ENCODE results near the gene CYBC1. TPM values are rescaled to one million over a fixed set of nuclear protein-coding genes. Genes with fewer than 3 reads are reported as not detected.

Gene CYBC1
- total RNA-seq, 4 donors from 2014 or later, result 17.3 to 29.8 (median 19.3) TPM

DNA sequence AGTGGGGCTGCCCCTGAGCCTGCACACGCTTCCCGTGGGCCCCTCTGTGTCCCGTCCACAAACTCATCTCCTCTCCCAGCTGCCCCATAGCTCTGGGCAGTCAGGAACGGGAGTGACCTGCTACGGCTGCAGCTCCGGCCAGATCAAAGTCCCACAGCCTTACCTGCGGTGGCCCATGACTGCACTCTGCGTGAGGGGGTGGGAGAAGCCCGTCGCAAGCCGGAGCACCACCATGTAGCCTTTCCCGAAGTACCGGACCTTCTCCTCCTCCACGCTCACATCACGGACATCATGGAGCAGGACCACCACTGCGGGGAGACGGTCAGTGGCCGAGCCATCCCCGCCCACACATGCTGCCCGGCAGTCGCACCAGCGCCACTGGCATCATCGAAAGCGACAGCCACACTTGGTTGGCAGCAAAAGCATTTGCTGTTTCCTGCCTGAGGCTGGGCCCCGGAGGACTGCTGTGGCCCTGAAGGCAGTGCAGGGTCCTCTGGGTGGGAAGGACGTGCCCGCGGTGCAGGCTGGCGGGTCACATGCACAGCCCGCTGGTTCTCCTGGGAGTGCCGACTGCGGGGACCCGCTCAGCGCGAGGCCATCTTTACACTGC is 6.2 kb downstream of the CYBC1 start:
- Histone ChIP-seq H3K4me1 (peaks cover under 1 to 16% of the 10 kb centered on the region in 2 donors), H3K4me3 (no peak overlapping the region), H3K36me3 (peaks cover 0 to 3% of the 10 kb centered on the region in 2 donors), H3K9me3 (no peaks in the 10 kb centered on the region), H3K27me3 (no peaks in the 10 kb centered on the region), H3K27ac (no peak overlapping the region)
- TF ChIP-seq, protein P1, sequence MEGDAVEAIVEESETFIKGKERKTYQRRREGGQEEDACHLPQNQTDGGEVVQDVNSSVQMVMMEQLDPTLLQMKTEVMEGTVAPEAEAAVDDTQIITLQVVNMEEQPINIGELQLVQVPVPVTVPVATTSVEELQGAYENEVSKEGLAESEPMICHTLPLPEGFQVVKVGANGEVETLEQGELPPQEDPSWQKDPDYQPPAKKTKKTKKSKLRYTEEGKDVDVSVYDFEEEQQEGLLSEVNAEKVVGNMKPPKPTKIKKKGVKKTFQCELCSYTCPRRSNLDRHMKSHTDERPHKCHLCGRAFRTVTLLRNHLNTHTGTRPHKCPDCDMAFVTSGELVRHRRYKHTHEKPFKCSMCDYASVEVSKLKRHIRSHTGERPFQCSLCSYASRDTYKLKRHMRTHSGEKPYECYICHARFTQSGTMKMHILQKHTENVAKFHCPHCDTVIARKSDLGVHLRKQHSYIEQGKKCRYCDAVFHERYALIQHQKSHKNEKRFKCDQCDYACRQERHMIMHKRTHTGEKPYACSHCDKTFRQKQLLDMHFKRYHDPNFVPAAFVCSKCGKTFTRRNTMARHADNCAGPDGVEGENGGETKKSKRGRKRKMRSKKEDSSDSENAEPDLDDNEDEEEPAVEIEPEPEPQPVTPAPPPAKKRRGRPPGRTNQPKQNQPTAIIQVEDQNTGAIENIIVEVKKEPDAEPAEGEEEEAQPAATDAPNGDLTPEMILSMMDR (IDR thresholded peaks at IDR 0.05 in 4 of 5, conservative IDR thresholded peaks at IDR 0.05 in 1 of 5), result no peak
- no peak for TF ChIP-seq POLR2A (IDR thresholded peaks at IDR 0.05)
- in situ Hi-C loops (cut with MboI; ENCODE audit: low sequenced_read_pairs in 4 of 4), result no loop called here
- intact Hi-C loops (cut with DNase I; ENCODE audit: low total_unique reads), result no loop called here
- no peak for DNase-seq
- no peak for ATAC-seq

DNA sequence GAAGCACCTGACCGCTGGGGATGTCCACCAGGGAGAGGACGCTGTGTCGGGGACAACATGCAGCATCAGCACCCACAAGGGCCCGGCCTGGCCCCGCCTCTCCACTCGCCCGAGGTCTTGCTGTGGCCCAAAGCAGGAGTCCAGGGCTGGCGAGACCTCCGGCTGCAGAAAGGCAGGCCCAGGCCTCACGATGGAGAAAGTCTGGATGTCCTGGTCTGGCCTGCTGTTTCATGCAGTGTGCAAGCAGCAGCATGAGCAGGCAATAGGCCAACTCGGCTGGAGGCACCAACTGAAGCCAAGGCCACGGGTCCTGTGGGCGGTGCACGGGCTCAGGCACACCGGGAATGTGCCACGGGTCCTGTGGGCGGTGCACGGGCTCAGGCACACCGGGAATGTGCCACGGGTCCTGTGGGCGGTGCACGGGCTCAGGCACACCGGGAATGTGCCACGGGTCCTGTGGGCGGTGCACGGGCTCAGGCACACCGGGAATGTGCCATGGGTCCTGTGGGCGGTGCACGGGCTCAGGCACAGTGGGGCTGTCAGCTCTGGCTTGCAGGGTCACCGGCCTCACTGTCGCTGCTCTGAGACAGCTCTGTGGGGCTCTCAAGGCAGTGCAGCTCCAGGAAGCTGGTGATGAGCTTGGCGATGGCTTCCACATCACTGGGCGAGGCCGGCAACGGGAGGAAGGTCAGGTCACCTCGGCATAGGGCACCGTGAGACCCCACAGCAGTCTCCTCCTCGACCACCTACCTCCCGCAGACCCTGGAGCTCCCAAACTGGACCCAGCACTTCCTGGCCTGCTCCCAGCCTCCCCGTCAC is 6.9 kb downstream of the CYBC1 start:
- ATAC-seq (no peak), DNase-seq (no peak)
- intact Hi-C loops (cut with DNase I; ENCODE audit: low total_unique reads) (no loop called here), in situ Hi-C loops (cut with MboI; ENCODE audit: low sequenced_read_pairs in 4 of 4) (no loop called here)
- H3K36me3 ChIP-seq, result peaks cover 0 to 3% of the 10 kb centered on the region in 2 donors
- no peak overlapping the region for H3K4me3 ChIP-seq
- H3K4me1 ChIP-seq, result peaks cover 0 to 10% of the 10 kb centered on the region in 2 donors
- no peaks in the 10 kb centered on the region for H3K9me3 ChIP-seq
- no peaks in the 10 kb centered on the region for H3K27me3 ChIP-seq
- no peak overlapping the region for H3K27ac ChIP-seq
- TF ChIP-seq, protein P1 (IDR thresholded peaks at IDR 0.05 in 4 of 5, conservative IDR thresholded peaks at IDR 0.05 in 1 of 5), result no peak
- TF ChIP-seq POLR2A (IDR thresholded peaks at IDR 0.05), result no peak

DNA sequence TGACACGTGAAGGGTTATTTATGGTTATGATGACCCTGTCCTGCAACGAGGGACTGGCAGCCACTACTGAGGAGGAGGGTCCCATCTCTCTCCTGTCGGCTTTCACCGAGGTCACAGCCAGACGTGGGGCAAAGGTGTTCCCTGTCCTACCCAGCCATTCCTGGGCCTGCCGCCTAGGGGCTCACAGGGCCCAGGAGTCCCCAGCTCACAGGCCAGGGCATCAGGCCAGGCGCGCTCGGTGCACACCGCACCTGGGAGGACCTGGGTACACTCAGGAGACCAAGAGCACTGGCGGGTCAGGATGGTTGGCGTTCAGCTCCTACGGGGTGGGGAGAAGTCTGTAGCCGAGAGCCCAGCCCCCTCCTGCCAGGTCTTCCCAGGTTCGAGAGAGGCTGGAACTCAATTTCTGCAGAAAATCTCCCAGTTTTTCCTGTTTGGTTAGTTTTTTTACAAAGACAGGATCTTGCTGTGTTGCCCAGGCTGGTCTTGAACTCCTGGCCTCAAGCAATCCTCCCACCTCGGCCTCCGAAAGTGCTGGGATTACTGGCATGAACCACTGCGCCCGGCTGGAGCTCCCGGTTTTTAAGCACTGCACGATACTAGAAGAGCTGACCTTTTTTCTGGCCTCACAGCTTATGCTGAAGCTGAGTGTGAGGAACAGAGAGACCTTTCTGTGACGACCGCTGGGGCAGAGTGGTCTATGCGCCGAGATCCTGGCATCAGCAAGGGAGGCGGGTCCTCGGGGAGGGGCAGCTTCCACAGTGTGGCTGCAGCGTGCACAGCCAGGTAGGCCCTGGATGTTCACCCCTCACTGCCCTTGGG is 7.7 kb downstream of the CYBC1 start:
- peaks cover 0 to 3% of the 10 kb centered on the region in 2 donors for H3K36me3 ChIP-seq
- DNase-seq (no peak), ATAC-seq (no peak)
- H3K27me3 ChIP-seq, result no peaks in the 10 kb centered on the region
- in situ Hi-C loops (cut with MboI; ENCODE audit: low sequenced_read_pairs in 4 of 4) (no loop called here), intact Hi-C loops (cut with DNase I; ENCODE audit: low total_unique reads) (no loop called here)
- H3K4me1 ChIP-seq, result peaks cover 0 to 10% of the 10 kb centered on the region in 2 donors
- no peak for TF ChIP-seq POLR2A (IDR thresholded peaks at IDR 0.05)
- TF ChIP-seq, protein P1 (IDR thresholded peaks at IDR 0.05 in 4 of 5, conservative IDR thresholded peaks at IDR 0.05 in 1 of 5), result no peak
- H3K4me3 ChIP-seq, result no peak overlapping the region
- H3K9me3 ChIP-seq, result no peaks in the 10 kb centered on the region
- H3K27ac ChIP-seq, result no peak overlapping the region

DNA sequence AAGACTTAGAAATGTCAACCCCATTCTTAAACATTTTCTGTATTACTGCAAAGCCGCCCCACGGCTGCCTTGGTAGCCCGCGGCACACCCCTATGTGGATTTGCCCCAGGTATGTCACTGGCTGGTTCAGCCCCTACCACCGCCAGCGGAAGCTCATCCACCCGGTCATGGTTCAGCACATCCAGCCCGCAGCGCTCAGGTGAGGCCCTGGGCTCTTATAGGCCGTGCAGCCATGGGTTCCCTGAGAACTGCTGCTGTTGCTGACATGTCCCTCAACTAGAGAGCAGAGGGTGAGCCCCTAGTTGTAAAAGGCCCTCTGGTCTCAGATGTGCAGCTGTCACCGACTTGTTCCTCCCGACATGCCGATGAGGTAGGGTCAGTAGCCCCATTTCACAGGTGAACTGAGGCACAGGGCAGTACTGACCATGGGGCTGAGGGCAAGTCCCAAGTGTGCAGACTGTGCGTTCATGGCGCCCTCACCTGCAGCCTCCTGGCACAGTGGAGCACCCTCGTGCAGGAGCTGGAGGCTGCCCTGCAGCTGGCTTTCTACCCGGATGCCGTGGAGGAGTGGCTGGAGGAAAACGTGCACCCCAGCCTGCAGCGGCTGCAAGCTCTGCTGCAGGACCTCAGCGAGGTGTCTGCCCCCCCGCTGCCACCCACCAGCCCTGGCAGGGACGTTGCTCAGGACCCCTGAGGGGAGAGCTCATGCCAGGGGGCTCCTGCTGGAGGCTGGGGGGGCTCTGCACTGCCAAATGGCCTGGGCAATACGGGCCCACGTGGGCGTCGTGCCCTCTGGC is 8.7 kb downstream of the CYBC1 start:
- DNase-seq, result no peak
- Histone ChIP-seq H3K27ac (no peak overlapping the region), H3K4me1 (peaks cover 0 to 10% of the 10 kb centered on the region in 2 donors), H3K9me3 (no peaks in the 10 kb centered on the region), H3K4me3 (no peak overlapping the region), H3K36me3 (peaks cover 0 to 8% of the 10 kb centered on the region in 2 donors), H3K27me3 (no peaks in the 10 kb centered on the region)
- ATAC-seq, result no peak
- no peak for TF ChIP-seq POLR2A (IDR thresholded peaks at IDR 0.05)
- in situ Hi-C loops (cut with MboI; ENCODE audit: low sequenced_read_pairs in 4 of 4) (no loop called here), intact Hi-C loops (cut with DNase I; ENCODE audit: low total_unique reads) (no loop called here)
